ENCODE measurements around the gene KCNJ18.
"Not testable (repeated sequence)": the region's sequence is repeated elsewhere in the genome, so short reads cannot be mapped to it uniquely, and the experiment has no call there.

Gene KCNJ18

DNA sequence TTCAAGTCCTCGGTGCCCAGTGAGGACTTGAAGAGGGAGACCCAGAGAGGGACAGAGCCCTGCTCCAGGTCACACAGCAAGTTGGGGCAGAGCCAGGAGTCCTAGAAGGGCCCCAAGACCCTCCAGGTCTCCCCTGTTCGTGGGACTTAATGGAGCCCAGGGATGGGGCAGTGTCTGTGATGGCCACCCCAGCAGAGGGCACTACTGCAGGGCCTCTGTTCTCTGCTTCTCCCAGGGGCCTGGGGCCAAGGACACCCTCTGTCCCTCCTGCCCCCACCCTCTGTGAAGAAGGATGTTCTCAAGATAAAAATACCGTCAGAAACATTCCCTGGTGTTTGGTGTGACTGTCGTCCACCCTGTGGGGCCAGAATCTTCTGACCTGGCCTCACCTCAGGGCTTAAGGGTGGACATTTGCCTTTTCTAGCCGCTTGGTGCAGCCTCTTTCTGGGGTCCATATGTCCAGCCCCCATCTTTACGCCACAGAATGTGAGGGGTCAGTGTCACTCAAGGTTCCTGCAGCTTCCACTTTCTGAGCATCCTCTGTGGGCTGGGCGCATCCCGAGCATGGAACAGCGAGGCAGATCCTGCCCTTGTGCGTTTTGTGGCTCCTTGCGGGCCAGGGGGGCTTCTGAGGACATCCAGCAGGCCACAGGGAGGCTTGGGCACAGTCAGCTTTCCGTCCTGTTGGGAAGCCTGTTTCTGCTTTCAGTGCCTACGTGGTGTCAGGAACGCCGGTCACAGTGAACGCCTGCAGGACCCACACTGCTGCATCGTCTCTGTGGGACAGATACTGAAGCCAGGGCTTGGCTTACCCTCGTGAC, at the start of gene KCNJ18:
Gene KCNJ18, plus strand, starts transcription at position 641 of the 821 bp plus-strand sequence. CDS start 10,264 bp downstream, outside the sequence.
- not testable (repeated sequence) for H3K27ac ChIP-seq, H3K4me3 ChIP-seq

DNA sequence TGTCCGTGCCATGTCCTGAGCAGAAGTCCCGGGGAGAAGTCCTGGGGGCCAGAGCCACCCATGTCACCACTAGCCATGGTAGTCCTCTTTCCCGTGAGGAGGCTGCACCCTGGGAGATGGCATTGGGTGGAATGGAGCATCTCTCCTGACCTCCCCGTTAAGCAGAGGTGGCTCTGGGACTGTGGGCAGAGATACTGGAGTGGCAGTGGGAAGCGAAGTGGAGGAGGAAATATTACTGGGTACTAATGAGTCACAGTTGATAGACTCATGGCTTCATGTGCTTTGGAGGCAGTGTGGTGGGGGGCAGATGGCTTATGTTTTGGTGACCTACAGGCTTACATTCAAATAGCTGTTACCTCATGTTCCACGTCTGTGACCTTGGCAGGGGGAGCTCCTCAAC, 44.2 kb upstream of the KCNJ18 start:
- H3K4me3 ChIP-seq, H3K27ac ChIP-seq: not testable (repeated sequence)

DNA sequence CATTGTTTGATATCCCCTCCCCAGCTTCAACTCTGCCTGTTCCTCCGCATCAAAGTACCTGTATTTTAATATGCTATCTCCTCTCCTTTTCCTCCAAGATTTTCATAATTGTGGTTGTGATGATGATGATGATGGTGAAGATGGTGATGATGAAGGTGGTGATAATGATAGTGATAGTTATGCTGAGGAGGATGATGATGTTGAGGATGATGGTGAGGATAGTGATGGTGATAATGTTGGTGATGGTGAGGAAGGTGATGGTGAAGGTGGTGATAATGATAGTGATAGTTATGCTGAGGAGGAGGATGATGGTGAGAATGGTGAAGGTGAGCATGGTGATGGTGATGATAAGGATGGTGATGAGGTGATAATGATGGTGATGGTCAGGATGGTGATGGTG, 42.3 kb upstream of the KCNJ18 start:
- not testable (repeated sequence) for H3K27ac ChIP-seq, H3K4me3 ChIP-seq

DNA sequence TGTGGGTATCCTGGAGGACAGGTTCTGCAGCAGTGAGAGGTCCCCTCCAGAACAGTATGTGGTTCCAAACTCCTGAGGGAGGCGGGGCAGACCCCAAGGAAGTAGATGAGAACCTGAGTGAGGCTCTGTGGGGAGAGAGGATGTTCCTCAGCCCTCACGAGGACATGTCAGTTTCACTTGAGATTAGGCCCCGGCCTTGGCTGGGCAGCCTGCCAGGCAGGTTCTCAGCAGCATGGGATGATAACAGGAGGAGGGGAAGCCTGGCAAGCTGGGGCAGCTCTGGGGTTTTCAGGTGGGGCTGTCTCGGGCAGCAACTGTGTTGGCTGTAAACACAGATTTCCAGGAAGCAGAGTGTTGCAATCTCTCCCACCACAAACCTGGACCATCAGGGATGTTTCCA, 40.3 kb upstream of the KCNJ18 start:
- not testable (repeated sequence) for H3K4me3 ChIP-seq, H3K27ac ChIP-seq

DNA sequence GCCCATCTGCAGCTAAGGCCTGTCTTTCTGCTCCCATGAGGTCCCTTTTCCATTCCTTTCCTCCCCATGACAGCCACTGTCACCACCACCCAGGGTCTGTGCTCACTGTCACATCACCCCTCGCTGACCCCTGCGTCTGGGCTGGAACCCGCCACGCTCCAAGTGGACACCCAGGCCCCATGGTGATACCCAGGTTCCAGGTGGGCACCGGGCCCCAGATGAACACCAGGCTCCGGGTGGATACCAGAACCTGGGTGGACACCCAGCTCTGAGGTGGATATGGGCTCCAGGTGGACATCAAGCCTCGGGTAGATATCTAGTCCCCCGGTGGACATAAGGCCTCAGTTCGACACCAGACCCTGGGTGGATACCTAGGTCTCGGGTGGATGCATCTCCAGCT, 39.1 kb upstream of the KCNJ18 start:
- H3K27ac ChIP-seq, H3K4me3 ChIP-seq: not testable (repeated sequence)

DNA sequence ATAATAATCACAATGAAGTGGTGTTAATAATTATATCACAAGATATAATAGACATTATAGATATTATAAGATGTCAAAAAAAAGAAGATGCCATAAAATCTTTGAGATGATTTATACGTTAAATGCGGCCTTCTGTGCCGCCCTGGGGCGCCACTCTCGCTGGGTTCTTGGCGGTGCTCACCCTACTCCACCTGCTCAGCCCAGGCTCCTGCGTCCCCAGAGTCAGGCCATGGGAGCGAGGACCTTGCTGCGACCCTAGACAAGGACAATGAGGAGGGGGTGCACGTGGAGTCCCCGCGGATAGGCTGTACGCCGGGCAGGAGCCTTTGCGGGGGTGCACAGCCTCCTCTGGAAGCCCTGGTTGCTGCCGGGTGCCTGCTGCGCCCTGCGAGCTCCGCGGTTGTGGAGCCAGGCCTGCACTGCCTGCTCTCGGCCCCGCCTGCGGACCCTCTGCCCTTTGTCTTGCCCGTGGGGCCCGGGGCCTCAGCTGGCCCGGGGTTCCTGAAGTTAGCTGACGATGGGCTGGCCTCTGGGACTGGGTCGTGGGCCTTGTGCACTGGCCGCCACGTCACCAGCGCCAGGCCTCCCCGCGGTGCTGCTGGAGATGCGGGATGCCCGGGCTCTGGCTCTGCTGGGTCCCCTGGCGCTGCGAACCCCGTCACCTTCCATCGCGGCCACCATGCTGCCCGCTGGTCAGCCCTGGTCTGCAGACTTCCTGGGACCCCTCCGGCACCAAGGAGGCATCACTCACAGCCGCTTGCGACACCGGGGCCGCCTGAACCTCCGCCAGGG, 35.6 kb upstream of the KCNJ18 start:
- H3K4me3 ChIP-seq, H3K27ac ChIP-seq: not testable (repeated sequence)

DNA sequence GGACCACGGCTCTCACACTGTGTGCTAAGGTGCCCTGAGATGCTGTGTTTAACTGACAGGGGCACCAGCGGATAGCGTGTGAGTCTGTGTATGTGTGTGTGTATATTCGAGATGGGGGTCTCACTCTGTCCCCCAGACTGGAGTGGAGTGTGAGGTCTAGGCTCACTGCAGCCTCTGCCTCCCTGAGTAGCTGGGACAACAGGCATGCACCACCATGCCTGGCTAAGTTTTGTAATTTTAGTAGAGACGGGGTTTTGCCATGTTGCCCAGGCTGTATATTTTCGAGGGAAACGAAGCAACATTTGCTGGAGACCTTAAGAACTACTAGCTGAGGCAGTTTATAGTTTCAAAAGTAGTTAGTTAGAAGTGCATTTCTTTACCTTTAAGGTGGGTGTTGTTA, 32.7 kb upstream of the KCNJ18 start:
- H3K27ac ChIP-seq, H3K4me3 ChIP-seq: not testable (repeated sequence)

DNA sequence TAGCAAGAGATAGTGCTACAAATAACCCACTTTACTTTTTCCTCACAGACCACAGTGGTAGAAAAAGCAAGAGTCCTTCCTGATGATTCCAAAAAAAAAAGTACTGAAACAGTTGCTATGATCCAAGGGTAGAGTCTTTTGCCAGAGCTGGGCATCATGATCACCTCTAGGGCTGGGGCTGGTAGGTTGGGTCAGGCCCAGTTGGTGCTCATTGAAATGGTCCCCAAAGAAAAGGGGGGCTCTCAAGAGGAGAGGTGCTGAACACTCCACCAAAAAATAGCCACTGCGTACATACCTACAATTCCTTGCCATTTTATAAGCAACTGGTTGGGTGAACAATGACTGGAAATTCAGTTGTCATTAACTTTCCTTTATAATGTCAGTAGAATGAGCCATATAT, 30.9 kb upstream of the KCNJ18 start:
- not testable (repeated sequence) for H3K27ac ChIP-seq, H3K4me3 ChIP-seq

DNA sequence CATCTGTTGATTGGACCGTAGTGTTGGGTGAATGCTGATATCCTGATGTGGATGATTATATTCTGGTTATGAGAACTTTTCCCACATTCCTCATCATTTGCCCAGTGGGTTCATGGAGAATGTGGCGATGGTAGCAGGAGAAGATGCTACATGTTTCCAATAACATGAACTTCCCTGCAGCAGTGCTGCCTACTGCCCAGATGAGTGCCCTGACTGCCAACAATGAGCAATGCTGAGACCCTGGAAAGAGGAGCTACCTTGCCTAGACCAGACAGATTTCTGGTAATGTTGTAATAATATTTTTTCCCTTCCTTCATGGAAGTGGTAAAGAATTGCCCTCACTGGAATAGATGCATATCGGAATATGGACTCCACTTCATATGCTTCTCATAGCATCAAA, 29.2 kb upstream of the KCNJ18 start:
- not testable (repeated sequence) for H3K4me3 ChIP-seq, H3K27ac ChIP-seq

DNA sequence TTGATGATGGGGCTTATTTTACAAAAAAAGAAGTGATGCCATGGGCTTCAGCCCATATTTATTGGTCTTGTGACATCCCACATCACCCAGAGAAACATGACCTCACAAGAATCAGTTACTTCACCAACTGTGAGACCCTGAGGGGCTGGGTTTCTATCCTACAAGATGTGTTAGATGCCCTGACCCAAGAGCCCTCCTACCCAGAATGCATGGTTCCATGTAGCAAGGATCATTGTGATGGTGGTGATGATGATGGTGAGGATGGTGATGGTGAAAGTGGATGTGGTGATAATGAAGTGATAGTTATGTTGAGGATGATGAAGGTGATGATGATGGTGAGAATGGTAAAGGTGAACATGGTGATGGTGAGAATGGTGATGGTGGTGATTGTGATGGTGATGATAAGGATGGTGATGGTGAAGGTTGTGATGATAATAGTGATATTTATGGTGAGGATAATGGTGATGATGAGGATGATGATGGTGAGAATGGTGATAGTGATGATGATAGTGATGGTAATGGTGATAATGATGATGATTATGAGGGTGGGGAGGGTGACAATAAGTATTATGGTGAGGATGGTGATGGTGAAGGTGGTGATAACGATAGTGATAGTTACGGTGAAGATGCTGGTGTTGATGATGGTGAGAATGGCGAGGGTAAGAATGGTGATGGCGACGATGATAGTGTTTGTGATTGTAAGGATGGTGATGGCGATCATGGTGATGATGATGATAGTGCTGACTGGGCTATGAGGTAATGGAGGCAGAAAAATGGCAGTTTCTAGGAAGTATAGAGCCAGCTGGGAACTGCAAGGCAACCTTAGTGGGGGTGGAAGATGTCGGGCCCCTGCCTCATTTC, 28.5 kb upstream of the KCNJ18 start:
- H3K27ac ChIP-seq, H3K4me3 ChIP-seq: not testable (repeated sequence)

DNA sequence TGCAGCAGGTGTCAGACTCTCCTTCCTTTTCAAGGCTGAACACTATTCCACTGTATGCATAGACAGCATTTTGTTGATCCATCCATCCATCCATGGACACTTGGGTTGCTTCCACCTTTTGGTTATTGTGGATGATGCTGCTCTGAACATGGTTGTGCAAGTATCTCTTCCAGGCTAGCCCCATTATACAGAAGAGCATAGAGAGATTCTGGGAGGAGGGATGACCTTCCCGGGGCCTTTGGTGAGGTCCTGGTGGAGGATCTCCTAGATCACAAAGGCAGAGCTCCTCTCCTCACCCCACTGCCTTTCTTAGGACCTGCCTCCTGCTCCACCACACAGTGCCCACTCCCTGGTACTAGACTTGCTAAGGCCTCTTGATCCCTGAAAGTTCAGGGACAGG, 27.2 kb upstream of the KCNJ18 start:
- not testable (repeated sequence) for H3K4me3 ChIP-seq

DNA sequence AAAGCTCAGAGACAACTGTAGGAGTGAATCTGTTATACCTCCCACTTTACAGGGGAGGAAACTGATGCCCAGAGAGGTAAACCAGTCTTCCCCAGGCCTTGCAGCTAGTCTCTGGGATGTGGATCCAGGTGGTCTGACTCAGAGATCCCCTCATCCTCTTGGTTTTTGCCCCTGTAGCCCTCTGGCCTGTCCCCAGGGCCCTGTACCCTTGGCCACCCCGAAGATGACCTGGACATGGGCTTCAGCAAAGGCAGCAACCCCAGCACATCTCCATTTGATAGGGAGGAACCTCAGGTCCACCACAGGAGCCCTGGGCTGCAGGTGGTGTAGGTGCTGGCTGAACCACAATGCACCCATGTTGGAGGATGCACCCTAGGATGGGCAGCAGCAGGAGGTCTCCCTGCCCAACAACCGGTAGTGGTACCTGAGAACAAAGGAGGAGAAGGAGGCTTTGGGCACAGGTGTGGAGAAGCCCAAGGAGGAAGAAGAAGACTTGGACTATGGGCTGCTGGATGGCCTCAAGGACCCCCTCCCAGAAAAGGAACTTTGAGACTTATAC, 26.3 kb upstream of the KCNJ18 start:
- not testable (repeated sequence) for H3K27ac ChIP-seq, H3K4me3 ChIP-seq

More for the DNA sequence above, 27.2 kb upstream of the KCNJ18 start:
- H3K27ac ChIP-seq, result not testable (repeated sequence)

DNA sequence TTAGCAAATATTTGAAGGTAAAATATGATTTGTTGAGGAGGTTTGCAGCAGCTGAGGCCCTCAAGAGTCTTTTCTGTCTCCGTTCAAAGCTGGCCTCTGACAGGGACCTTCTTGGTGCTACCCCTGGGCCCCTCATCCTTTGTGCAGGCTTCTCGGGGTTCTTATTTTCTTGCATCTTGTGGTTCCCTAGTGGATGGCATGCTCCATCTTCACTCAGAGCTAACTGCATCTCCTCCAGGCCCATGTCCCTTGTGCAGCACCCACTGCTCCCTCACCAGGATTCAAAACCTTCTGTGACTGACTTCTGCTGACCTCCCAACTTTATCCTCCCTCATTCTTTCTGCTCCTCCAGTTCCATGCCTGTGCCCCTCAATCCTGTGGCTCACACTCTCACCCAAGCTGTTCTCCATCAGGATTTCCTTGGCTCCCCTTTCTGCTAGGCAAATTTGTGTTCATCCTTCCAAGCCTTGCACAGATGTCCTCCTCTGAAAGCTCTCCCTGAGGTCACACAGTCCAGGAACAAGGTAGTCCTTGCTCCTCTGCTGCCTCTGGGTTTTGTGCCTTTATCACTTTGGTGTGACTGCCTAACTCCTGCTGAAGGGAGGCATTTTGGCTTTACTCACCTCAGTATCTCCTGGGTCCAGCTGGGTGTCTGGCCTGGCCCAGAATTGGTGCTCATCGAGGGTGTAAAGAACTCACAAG, 25.5 kb upstream of the KCNJ18 start:
- H3K4me3 ChIP-seq, H3K27ac ChIP-seq: not testable (repeated sequence)

DNA sequence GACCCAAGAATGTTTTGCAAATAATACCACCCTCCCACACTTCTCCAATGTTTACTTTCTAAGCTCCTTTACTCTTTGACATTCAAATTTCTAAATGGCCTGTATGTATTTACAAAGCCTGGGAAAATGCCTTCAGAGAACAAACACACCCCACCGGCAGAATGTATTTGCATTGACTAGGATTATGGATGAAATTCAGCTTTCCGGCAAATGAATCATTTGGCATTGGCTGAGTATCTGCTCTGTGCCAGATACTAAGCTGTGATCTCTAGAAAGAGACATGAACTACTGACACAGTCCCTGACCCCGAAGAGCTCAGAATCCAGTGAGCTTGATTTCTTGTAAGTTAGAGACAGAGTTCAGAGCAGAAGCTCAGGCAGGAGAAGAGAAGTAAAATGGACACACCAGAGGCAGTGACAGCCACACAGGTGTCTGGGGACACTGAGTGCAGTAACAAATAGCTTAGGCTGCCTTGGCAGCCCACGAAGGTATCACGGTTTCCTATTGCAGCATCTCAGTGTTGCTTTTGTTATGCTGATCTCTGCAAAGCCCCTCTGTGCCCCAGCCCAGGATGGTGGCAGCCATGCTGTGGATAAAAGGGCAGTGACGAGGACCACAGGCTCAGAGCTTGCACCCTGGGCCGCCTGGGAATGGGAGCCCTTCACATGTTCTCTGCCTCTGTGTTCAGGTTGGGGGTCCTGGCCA, 24.8 kb upstream of the KCNJ18 start:
- not testable (repeated sequence) for H3K4me3 ChIP-seq, H3K27ac ChIP-seq

DNA sequence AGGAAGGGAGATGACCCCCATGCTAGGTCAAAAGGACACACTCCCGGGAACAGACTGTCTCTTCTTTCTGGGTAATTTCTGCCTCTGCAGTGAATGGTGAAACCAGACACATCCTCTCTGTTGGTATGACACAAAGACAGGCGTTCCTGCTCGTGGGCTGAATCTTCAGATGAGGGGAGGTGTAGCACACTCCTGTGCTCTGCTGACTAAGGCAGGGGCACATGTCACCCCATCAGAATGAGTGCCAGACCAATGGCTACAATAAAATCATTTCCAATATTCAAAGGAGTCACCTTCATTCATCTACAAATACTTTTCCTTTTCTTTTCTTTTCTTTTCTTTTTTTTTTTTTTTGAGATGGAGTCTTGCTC, 24.2 kb upstream of the KCNJ18 start:
- not testable (repeated sequence) for H3K4me3 ChIP-seq, H3K27ac ChIP-seq

DNA sequence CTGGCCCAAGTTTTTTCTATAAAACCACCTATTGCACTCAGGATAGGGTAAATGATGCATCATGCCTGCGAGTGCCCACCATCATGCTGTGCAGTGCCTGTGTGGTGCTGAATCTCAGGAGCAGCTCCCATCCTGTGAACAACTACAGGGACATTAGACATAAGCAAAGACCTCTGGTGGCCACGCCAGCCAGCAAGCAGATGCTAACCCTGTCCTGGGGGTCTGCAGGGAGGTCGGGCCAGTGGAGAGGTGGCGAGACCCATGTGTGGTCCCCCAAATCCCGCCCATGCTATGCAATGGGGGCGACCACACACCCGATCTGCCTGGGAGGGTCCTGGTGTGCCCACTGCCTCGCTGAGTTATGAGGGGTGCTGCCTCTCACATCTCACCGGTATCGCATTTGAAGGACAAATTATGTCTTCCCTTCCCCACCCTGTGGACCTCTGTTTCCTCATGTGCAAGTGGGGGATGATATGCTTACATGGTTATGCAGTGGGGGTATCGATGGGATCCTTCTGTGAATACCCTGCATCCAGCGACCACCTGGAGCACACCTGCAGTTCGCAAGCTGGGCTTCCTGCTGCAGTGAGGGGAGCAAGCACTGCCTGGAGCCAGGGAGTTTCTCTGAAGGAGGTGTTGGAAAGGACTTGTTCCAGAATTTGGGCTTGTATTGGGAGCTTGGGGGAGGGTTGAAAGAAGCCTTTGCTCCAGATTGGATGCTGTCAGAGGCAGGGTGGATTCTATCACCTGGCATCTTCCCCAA, 23.4 kb upstream of the KCNJ18 start:
- not testable (repeated sequence) for H3K27ac ChIP-seq, H3K4me3 ChIP-seq

DNA sequence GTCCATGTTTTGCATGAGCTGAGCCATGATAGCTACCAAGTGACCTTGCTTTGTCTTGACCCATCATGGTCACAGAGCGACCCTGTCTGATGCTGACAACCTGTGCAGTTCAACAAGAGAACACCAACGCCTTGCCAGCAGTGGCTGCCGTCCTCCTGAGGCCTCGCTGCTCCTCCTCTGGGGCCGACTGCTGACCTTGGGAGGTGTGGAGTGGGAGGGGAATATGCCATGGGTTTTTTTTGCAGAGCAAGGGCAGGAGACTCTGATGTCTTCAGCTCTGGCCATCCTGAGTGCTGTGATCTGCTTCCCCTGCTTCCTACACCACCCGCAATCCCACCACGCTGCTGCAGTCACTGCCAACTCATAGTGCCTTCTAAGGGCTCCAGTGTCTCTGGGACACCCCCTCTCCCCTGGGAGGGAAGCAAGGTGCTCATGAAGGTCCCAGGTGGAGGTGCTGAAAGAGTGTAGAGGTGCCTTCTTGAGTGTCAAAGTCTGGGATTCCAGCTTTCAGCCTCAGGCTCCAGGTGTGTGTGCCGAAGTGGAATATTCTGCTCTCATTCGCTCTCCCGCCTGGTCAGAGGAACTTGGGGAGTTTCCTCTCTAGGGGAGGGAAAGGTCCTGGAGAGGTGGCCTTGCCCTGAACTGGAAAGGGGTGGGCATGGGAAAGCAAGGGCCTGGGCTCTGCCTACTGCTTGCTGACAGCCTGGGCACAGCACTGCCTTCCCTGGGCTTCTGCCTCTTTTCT, 22.5 kb upstream of the KCNJ18 start:
- H3K27ac ChIP-seq, H3K4me3 ChIP-seq: not testable (repeated sequence)

All from skin epidermis (tissue), 12 donors.